GM21723 (cell line): ENCODE measurements around the gene OR13C8.

ENCODE experiments used
- ATAC-seq: cut with Tn5 transposase; IDR thresholded peaks from one replicate; pipeline ENCODE4 v1.9.1; 2021; ENCODE audit warnings: mild to moderate bottlenecking, moderate library complexity; ENCODE audit not compliant: unreplicated experiment

The OR13C8 gene

DNA sequence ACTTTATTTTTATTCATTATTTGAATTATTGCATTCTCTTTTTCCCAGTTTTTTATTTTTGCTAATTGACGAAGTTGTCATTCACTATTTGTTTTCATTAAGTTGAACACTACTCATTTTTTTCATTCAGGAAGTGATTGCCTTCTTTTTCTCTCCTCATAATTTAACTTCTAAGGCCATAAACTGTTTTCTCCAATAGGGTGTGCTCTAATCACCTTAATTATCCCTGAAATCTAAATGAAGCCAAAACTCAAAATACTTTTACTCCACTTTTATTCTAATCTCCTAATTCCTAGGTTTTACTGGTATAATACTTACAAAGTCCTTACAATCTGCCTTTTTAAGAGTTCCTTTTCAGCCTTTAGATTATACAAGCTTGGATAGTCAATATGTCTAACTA is 39.4 kb downstream of the OR13C8 start:
- no peak for ATAC-seq

DNA sequence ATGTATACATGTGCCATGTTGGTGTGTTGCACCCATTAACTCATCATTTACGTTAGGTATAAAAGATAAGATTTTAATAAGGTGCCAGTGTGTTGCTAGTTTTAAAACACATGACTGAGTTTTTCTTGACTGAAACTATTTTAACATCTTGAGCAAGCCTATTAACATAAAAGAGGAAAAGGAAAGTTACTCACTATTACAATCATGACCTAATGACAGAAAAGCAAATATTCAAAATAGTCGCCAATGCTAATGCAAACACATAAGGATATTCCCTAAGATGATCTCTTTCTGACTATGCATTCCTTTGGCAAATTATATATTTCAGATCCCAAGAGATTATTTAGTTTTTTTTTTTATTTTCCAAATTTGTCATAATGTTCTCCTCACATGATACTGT is 42.2 kb downstream of the OR13C8 start:
- ATAC-seq, result no peak

DNA sequence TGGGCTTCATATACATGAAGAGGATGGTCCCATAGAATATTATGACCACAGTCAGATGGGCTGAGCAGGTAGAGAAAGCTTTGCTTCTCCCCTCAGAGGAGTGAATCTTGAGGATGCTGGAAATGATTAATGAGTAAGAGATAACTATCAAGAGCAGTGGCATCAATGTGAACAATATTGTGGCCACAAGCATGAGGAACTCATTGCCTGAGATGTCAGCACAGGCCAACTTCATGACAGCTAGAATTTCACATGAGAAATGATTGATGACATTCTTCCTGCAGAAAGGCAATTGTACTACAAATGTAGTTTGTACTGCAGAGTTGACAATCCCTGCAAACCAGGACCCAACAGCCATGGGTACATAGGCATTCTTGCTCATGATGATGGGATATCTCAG is 48.5 kb downstream of the OR13C8 start:
- ATAC-seq, result no peak

DNA sequence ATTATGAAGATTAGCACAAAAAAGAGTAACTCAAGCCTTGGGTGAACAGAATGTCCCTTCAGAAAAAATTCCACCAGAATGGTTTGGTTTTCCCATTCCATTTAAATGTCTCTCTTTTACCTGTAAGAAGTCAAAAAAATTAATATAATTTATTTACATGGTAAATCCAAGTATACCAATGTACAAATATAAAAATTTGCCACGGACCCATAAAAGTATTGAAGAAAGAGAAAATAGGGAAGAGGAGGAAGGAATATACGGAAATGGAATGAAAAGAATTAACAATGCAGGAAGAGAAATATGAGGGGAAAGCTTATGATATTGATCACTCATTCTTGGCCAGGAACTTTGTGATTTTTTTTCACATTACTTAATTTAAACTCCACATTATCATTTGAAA is 49.1 kb downstream of the OR13C8 start, which contains the start of gene OR13C9:
Gene OR13C9, minus strand, starts transcription at position 101 of the 400 bp plus-strand sequence. Its CDS starts 0 bp downstream, at position 101.
- no peak for ATAC-seq
